Measurements from ENCODE around the gene EHD4. TPM values are rescaled to one million over a fixed set of nuclear protein-coding genes. Genes with fewer than 3 reads are reported as not detected.

EHD4 gene
- polyA plus RNA-seq, 3 donors: 12.8 to 16.0 (median 14.2) TPM

DNA sequence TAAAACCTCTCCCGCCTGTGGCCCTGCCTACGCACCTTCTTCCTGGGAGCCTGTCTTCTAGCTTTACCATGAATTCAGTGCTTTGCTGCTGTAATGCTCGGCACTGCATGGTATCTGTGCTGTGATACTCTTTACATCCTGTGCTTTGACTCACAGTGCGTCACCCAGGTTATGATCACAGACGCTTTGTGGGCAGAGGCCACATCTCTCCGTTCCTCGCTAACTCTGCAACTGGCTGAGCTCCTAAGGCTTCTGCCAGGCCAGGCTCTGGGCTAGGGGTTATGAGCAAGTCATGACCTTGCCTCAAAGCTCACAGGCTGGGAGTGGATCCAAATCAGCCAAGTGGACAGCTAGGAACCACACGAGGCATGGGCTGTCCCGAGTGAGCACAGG lies 101.7 kb downstream of the EHD4 start:
- H4K20me1 ChIP-seq (ENCODE audit: insufficient read depth, low read length): no peaks in the 10 kb centered on the region
- no peaks in the 10 kb centered on the region for H3K36me3 ChIP-seq (replicated peaks in 1 of 2; ENCODE audit: control insufficient read depth in 1 of 2, insufficient read depth in 2 of 2, low read length in 2 of 2)
- no peak for DNase-seq
- H3K9me3 ChIP-seq (replicated peaks in 1 of 2; ENCODE audit: control insufficient read depth in 1 of 2, insufficient read depth in 1 of 2, low read length in 2 of 2): no peaks in the 10 kb centered on the region
- Mint-ChIP-seq H3K9me3 (no peaks in the 10 kb centered on the region), H3K36me3 (no peaks in the 10 kb centered on the region), H3K27me3 (ENCODE audit: low read depth in 3 of 3) (peaks cover 6 to 9% (median 7%) of the 10 kb centered on the region in 3 donors), H3K4me1 (no peaks in the 10 kb centered on the region), H3K27ac (no peak overlapping the region), H3K4me3 (no peak overlapping the region)
- H3K9ac ChIP-seq (ENCODE audit: insufficient read depth, low read length, poor library complexity, severe bottlenecking): no peak overlapping the region
- no peak overlapping the region for H3K4me3 ChIP-seq (replicated peaks in 1 of 3; ENCODE audit: low read depth in 2 of 3, low read length in 3 of 3)
- TF ChIP-seq, protein P1, sequence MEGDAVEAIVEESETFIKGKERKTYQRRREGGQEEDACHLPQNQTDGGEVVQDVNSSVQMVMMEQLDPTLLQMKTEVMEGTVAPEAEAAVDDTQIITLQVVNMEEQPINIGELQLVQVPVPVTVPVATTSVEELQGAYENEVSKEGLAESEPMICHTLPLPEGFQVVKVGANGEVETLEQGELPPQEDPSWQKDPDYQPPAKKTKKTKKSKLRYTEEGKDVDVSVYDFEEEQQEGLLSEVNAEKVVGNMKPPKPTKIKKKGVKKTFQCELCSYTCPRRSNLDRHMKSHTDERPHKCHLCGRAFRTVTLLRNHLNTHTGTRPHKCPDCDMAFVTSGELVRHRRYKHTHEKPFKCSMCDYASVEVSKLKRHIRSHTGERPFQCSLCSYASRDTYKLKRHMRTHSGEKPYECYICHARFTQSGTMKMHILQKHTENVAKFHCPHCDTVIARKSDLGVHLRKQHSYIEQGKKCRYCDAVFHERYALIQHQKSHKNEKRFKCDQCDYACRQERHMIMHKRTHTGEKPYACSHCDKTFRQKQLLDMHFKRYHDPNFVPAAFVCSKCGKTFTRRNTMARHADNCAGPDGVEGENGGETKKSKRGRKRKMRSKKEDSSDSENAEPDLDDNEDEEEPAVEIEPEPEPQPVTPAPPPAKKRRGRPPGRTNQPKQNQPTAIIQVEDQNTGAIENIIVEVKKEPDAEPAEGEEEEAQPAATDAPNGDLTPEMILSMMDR (IDR thresholded peaks at IDR 0.05): no peak
- no peak overlapping the region for H3K27ac ChIP-seq (ENCODE audit: low read depth in 1 of 2, low read length in 2 of 2)
- intact Hi-C loops (cut with micrococcal nuclease): no loop called here
- 93% methylated on average over 9 of the region's 9 CpGs for WGBS (ENCODE audit: insufficient coverage)
- no peaks in the 10 kb centered on the region for H3K4me1 ChIP-seq (ENCODE audit: control insufficient read depth in 1 of 2, insufficient read depth in 2 of 2, low read length in 2 of 2)
- H2AFZ ChIP-seq (ENCODE audit: insufficient read depth, low read depth, low read length, poor library complexity, severe bottlenecking): no peak overlapping the region
- no peaks in the 10 kb centered on the region for H3K27me3 ChIP-seq (ENCODE audit: control insufficient read depth in 2 of 2, insufficient read depth in 2 of 2, low read length in 2 of 2)
- no peak overlapping the region for H3K4me2 ChIP-seq (replicated peaks; ENCODE audit: extremely low read depth, low read length, poor library complexity, severe bottlenecking)
- no peaks in the 10 kb centered on the region for H3K79me2 ChIP-seq (ENCODE audit: insufficient read depth, low read length)

DNA sequence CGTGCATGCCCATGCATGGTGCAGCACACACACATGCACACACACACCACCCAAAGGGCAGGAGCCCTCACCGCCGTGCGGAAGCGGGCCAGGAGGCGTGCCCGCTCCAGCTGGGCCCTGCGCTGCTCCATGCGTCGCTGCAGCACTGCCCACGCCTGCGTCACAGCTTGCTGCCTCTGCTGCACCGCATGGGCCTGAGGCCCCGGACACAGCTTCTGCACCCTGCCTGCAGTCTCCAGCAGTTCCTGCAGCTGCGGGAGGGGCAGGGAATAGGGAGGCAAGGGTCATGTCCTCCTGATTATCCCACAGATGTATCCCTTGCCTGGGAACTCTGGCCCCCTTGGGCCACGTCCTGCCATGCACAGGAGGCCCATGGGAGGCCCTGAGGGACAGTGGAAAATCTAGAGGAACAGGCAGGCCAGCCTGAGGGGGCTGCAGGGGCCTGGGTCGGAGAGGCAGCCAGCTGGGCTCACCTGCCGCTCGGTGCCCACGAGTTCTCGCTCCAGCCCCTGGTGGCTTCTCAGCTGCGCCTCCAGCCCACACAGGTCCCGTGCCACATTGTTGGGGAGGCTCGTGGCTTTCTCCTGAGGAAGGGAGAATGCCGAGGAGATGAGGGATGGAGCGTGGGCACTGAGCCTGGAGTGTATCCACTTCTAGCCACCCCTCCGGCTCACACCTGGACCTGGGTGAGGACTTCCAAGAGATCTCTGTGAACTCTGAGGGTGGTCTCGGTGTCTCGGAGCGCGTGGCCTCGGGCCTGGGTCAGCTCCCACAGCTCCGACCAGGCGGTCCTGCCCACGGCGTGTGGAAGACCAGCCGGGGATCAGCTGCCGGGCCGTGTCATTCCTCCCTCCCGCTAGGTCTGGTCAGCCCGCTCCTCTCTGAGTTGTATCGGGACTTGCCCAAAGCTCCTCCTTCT lies 102.3 kb downstream of the EHD4 start:
- Histone ChIP-seq H3K4me1 (ENCODE audit: control insufficient read depth in 1 of 2, insufficient read depth in 2 of 2, low read length in 2 of 2) (no peaks in the 10 kb centered on the region), H3K27me3 (ENCODE audit: control insufficient read depth in 2 of 2, insufficient read depth in 2 of 2, low read length in 2 of 2) (no peaks in the 10 kb centered on the region), H3K27ac (ENCODE audit: low read depth in 1 of 2, low read length in 2 of 2) (no peak overlapping the region), H4K20me1 (ENCODE audit: insufficient read depth, low read length) (no peaks in the 10 kb centered on the region), H3K36me3 (replicated peaks in 1 of 2; ENCODE audit: control insufficient read depth in 1 of 2, insufficient read depth in 2 of 2, low read length in 2 of 2) (no peaks in the 10 kb centered on the region), H2AFZ (ENCODE audit: insufficient read depth, low read depth, low read length, poor library complexity, severe bottlenecking) (no peak overlapping the region), H3K9ac (ENCODE audit: insufficient read depth, low read length, poor library complexity, severe bottlenecking) (no peak overlapping the region), H3K79me2 (ENCODE audit: insufficient read depth, low read length) (no peaks in the 10 kb centered on the region), H3K4me3 (replicated peaks in 1 of 3; ENCODE audit: low read depth in 2 of 3, low read length in 3 of 3) (no peak overlapping the region), H3K4me2 (replicated peaks; ENCODE audit: extremely low read depth, low read length, poor library complexity, severe bottlenecking) (no peak overlapping the region), H3K9me3 (replicated peaks in 1 of 2; ENCODE audit: control insufficient read depth in 1 of 2, insufficient read depth in 1 of 2, low read length in 2 of 2) (no peaks in the 10 kb centered on the region)
- Mint-ChIP-seq H3K4me1 (no peaks in the 10 kb centered on the region), H3K27me3 (ENCODE audit: low read depth in 3 of 3) (peaks cover 6 to 9% (median 7%) of the 10 kb centered on the region in 3 donors), H3K9me3 (no peaks in the 10 kb centered on the region), H3K27ac (no peak overlapping the region), H3K36me3 (no peaks in the 10 kb centered on the region), H3K4me3 (no peak overlapping the region)
- 92% methylated on average over 38 of the region's 42 CpGs for WGBS (ENCODE audit: insufficient coverage)
- intact Hi-C loops (cut with micrococcal nuclease): no loop called here
- DNase-seq: no peak
- TF ChIP-seq, protein P1 (IDR thresholded peaks at IDR 0.05): no peak

Data from CD14-positive monocyte (primary cell).